Activated CD8-positive, alpha-beta memory T cell treated with anti-CD3 and anti-CD28 coated beads, Interleukin-2, amount 50 U/mL, for 24 hours (primary cell): ENCODE measurements around the gene LRRC7.

ENCODE experiments used
- DNase-seq: peaks from one replicate; pipeline ENCODE4 v3.0.0-alpha.2; 2020; ENCODE audit errors: extremely low read depth

The LRRC7 gene

DNA sequence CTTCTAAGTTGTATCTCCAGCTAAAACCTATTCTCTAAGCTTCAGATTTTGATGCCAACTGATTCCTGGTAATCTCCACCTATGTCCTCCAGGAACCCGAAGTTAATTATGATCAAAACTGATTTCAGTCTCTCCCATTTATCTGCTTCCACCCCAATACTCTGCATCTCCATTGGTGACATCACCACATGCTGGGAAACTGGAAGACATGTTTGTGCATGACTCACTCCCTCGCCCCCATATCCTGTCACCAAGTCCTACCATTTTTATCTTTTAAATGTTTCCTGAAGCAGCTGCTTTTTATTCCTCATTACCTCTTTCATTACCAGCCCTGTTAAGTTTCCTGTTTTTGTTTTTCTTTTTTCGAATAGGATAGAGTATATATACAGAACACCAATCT, 409.2 kb downstream of the LRRC7 start:
- DNase-seq = no peak

DNA sequence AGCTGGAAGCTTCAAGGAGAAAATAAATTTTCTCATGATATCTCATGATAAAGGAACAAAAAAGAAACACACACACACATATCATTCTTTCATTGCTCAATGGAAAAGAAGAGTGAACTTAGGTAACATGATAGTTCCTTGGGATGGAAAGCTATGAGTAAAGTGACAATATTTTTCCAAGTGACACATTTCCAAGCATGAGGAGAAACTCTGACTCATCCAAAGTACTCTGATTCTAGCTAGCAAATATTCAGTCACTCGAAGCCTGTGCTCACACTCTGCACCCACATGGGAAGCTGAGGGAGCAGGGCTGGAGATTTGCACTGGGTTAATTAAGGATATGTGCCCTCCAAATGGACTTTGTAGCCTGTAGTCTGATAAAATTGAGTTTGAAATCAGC, 415.3 kb downstream of the LRRC7 start:
- DNase-seq = no peak

DNA sequence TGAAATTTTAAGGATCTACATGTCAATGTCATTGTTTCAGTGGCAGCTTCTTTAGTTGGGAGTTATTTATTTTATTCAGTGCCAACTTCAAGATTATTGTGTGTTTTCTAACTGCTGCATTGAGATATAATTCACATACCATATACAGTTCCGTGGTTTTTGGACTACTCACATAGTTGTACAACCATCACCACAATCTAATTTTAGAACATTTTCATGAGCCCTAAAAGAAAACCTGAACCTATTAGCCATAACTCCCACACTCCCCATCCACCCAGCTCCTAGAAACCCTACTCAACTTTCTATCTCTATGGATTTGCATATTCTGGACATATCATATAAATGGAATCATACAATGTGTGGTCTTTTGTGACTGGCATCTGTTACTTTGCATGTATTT, 417.7 kb downstream of the LRRC7 start:
- DNase-seq = no peak

DNA sequence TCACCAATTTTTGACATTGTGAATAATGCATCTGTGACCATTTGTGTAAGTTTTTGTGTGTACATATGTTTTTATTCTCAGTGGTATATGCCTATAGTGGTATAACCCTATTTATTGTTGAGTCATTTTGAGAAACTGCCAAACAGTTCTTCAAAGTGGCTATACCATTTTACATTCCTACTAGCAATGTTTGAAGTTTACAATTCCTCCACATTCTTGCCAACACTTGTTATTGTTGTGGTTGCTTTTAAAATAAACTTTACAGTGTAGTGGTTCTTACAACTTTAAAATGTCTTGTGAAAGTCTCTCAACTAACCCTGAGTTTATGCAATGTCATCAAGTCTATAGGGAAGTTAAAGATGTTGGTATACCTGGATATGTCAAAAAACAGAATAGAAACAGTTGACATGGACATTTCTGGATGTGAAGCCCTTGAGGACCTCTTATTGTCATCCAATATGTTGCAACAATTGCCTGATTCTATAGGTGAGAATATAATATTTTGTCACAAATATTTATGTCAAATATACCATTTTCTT, 418.2 kb downstream of the LRRC7 start:
- no peak for DNase-seq

DNA sequence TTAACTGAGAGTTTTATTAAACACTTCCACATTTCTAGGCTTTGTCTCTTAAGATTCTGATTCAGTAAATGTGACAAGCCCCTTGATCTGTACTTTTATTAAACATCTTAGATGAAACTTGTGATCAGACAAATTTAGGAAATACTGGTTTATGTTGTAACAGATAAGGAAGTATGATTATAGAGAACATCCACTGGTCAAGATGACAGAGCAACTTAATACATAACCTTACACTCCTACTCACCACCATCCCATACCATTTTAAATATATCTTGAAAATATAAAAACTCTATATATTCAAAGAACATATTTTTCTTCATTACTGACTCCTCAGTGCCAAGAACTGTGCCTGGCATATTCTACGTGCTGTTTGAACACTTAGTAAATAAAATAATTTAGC, 420.2 kb downstream of the LRRC7 start:
- no peak for DNase-seq

DNA sequence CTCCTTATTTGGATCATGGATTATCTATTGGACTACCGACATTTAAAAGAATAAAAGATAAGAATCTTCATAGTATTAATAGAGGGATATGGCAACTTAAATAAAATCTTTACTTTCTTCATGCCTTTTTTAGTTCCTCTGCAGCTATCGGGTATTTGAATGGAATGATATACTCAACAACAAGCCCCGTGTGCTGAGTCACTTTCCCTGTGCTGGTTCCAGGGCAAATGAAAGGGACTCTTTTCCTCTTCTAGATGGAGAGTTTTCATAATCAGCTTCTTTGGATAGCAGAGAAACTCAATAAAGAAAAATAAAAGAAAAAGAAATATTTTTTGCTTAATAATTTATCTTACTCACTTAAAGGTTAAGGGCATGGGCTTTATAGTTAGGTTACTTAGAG, 423.9 kb downstream of the LRRC7 start:
- no peak for DNase-seq

DNA sequence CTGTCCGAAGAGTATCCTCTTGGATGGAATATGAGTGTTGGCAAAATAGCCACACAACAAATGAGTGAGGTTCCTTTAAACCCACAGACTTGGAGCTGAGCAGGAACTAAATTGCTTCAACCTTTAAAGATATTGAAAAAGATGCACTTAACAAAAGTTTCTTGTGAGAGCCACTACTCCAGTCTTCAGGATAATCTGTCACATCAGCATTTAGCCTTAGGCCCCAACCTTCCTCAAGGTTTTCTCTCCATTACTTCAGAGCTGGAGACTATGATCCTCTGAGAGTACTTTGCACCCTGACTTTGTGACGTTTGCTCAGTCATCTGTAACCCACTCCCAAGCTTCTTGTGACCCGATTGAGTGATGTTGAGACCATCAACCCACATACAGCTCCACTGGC, 424.9 kb downstream of the LRRC7 start:
- no peak for DNase-seq

DNA sequence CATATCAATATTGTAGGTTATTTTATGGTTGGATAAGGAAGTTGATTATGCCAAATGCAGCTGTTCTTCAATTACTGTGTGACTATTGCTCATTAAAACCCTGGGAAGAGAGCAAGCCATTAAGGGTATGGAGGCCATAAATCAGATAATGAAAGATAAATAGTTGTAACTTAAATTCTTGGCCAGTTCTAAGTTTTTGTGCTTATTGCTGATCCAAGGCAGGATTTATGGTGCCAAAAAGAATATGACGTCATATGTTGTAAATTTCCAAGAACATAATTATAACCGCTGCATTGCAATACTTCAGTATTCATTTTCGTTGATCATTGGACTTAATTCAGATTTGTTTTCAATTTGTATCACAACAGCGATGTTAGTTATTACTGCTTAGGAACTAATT, 426.1 kb downstream of the LRRC7 start:
- no peak for DNase-seq

DNA sequence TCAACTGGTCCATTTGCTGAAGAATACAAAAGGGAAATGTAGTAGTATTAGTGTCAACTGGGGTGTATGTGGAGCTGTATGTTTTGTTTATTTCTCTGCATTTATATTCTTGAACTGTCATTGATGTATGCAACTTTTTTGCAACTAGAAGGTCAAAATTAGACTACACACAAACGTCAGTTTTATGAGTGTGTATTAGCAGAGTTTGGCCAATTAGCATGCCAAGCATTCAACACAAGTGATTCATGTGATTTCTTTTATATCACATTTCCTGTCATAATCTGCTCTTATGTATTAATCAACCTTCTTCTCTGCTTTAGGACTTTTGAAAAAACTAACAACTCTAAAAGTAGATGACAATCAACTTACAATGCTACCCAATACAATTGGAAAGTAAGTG, 426.5 kb downstream of the LRRC7 start:
- no peak for DNase-seq

DNA sequence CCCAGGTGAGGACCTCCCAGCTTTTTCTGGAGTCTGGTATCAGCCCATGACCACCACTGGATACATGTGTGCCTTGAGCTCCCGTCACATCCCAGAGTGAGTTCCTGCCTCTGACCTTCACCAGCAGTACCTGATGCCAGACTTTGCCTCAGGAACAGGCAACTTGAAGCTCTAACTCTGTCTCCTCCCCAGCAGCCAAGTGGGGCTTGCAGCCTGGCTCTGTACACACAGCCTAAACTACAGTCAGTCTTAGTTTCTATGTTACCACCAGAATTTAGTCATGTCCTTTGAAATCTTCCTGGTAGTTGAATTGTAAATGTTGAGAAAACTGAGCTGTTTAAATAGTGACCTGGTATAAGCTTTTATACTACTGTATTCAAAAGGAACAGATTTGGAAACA, 431.1 kb downstream of the LRRC7 start:
- DNase-seq = no peak

DNA sequence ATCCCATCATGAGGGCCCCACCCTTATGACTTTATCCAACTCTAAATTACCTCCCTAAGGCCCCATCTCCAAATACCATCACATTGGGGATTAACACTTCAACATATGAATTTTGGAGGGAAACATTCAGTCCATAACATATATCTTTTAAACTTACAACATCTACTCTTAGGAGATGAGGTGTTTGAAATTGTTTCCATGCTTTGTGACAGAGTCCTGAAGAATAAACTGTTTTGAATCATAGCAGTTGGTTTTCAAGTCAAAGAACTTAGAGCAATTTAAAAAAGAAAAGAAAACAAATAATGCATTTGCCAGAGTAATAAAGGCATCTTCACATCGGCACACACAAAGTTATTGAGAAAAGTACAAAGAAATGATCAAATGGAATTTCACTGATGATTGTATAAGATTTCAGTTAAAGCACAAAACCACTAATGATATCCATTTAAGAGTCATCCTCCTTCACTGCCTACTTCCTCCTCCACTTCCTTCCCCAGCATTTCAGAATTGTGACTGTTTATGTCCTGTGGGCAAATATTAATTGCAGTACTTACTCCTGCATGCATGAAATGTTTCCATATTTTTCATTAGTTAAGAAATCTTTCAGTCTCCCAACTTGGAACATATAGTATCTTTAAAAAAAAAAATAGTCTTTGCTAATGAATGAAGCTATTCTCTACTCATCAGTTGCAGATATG, 435.6 kb downstream of the LRRC7 start:
- DNase-seq = no peak

DNA sequence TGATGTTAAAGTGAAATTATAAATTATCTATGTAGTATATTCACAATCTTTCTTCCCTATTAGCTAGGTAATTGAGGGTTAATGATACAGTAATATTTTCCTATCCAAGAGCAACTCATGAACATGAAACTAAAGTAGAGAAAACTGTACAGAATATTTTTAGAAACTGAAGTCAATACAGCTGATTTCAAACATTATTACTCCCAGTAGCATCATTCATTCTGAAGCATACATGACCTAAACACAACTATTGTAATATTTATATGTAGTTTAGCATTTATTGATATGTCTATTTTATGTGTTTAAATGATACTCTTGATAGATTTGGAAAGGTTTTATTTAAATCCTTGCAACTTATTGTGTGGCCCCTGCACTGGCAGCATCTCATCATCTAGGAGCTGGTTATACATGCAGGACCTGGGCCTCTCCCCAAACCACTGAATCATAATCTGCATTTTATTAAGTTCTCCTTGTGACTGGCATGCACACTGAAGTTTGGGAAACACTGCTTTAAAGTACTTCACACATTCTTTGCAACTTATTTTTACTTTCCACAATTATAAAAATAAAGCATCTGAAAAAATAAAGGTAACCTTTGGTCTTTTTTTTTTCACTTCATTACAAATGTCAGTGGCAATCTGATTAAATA, 437.8 kb downstream of the LRRC7 start:
- no peak for DNase-seq

DNA sequence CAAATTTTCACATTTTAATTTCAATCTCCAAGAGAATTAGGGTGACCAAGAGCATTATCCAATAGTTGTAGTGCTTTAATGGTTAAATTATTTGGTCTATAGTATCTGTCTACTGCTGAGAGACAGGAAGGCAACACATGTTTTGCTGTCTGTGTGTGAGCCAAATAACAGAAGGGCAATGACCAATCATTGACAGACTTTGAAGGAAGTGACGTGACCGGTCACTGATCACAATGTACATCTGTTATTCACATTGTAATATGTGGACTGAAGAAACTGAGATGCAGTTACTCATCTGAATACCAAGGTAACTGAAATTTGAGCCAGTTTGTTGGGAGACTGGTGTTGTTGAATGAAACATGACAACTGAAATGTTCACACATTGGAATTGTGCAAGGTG, 440.9 kb downstream of the LRRC7 start:
- DNase-seq = no peak

DNA sequence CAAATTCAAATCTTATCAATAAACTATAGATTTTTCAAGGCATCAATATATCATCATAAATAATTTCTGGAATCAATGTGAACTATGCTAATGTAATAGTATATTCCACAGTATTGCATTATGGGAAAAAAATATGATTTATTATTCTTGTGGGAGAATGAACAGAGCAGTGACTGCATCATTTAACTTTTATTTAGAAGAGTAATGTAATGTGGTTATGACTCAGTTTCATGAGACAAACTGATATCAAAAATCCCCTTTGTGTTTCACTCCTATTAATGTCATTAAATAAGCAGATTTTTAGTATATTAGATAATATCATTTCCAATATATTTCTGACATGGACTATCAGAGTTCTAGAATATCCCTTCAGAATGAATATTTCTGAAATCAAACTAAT, 450.0 kb downstream of the LRRC7 start:
- DNase-seq = no peak

DNA sequence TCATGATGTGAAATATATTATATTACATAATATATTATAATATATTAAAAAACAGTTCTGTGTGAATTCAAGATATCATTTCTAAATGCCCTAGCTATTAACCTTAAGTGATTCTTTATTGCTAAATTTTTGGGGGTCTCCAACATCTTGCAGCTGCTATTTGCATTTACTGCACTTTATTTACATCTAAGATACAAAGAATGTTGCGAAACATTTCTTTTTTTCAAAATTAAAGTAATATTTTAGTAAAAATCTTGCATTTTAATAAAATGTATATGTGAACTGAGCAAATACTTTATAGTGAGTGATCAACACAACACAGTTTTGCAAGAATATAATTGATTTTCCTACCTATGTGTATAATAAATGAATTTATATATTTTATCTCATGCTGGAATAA, 456.6 kb downstream of the LRRC7 start:
- DNase-seq = no peak

DNA sequence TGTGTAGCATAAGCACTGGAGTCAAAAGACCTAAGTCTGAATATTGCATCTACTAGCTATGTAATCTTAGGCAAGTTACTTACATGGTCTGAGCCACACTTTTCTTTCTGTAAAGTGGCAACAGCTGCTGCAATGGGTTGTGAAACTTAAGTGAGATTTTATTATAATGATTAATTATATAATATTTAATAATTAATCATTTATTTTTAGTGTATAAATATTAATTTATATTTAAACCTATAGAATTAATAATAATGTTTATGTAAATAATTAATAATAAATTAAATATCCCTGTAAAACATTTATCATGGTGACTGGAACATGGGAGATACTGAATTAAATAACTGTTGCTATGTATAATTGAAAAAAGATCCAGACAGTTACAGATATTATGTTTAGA, 457.3 kb downstream of the LRRC7 start:
- DNase-seq = no peak

DNA sequence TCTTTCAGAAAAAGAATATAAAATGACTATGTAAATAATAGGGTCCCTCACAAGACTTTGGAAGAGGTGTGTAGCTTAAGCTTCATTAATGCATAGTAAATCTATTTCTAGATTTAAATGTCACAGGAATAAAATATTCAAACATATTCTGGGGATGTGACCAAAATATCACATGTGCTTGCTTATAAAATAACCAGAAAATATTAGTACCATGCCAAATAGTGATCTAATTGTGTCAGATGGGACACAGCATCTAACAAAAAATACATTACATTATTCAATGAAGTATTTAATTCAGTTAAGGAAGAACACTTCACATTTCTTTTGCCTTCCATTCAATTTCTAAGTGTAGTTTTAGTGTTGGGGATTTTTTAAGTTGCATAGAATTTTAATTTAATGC, 458.1 kb downstream of the LRRC7 start:
- no peak for DNase-seq

DNA sequence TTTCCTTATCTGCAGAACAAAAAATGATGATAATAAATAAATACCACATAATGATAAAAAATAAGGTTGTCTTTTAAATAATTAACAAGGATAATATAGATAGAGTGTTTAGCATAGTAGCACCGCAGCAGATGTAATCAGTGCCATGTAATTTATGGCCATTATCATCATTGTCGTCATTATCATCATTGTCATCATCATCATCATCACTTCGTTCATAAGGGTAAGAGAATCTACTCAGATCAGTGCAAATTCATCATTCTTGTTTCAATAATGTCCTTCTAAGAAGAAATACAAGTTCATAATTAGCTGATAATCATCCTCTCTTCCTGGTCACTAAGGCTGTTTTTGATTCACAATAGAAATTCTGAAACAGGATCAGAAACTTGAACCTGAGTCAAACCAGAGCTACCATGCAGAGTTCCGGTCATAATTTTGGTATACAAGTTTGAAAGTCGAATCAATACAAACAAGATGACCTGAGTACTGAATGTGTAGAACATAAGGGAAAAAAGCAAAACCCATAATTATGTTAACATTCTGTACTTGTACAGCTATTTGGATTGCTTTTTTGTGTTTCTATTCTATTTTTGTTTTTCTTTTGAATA, 465.6 kb downstream of the LRRC7 start:
- DNase-seq = no peak

DNA sequence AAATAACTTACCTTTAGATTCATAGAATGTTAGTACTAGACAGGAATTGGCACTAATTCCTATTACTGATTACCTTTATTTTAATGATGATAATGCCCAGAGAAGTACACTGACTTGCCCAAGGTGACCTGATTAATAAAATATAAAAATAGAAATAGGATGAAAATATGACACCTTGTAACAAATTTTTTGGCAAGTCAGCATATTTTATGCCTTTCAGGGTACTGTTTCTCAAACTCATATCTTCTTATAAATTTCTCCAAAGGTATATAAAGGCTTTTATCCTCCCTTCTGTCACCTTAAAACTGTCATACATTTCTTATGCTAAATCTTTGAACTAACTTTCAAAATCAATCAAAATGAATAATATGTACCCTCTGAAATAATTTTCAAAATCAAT, 466.2 kb downstream of the LRRC7 start:
- DNase-seq = no peak

DNA sequence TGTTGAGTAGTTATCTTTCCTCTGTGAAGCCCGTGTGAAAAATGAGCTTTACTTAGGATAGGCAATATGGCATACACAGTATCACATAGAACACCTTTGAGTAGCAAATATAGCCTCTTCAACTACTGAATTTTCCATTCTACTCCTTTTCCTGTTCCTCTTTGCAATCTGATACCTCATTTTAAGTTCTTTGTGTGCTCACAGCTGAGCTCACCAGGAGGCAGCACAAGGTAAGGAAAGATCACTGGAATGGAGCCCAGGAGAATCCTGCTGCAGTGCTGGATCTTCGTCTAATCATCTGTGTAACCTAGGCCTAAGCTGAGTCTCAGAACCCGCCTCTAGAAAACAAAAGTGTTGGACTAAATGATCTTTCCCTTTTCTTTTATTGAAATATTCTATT, 466.7 kb downstream of the LRRC7 start:
- DNase-seq = no peak

DNA sequence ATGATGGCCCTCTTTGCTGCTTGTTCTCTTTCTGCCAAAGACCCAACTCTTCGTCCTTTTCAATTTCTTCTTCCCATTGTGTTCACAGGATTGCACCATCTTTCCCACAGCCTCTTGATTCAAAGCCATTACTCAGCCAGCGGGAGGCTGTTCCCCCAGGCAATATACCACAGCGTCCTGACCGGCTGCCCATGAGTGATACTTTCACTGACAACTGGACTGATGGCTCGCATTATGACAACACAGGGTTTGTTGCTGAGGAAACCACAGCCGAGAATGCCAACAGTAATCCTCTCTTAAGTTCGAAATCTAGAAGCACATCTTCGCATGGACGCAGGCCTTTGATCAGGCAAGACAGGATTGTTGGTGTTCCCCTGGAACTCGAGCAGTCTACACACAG, 470.3 kb downstream of the LRRC7 start:
- DNase-seq = no peak

DNA sequence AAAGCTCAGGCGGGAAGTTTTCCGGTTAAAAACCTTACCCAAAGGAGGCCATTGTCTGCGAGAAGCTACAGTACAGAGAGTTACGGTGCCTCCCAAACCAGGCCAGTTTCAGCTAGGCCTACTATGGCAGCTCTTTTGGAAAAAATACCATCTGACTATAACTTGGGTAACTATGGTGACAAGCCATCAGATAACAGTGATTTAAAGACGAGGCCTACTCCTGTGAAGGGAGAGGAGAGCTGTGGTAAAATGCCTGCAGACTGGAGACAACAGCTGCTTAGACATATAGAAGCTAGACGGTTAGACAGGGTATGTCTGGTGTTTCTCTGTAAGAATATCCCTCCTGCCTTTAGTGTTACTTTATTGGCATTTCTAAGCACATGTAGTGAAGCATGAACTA, 471.8 kb downstream of the LRRC7 start:
- no peak for DNase-seq

DNA sequence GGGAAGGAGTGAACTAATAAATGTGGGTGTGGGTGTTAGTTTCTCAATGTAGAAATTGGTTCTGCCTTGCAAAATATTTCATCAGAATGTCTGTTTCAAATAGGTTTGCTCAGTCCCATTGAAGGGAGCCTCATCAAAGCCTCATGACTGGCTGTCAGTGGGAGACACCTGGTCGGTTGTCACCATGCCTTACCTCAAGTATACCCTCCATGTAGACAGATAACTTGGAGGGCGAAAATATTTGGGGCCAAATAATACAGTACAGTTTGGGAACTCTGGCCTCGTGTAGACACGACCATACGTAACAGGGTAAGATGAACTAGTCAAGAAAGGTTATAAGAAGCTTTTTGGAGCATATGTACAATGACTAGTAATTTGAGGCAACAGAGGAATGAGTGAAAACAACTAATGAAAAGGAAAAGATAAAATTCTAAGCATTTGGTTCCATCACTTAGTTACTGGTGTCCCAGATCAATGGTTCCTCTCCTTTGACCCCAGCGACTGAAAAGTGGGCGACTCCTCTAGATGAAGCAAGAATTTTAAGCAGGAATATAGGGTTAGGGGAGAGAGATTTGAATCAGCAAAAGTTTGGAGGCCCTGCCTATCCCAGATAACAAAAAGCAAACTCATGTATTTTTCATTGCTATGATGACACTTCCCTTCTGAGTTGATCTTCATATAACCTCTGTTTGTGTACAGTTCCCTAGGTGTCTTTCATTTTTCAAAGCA, 473.8 kb downstream of the LRRC7 start:
- DNase-seq = no peak
